PC-9 (cell line): ENCODE data around the gene TOGARAM2. TPM values are rescaled to one million over a fixed set of nuclear protein-coding genes. Genes with fewer than 3 reads are reported as not detected.

Source experiments
- BruUV-seq: library from RNA; stranded (reverse); fragments of 400-500 nt; replicated peaks from 2 replicates; lab custom pipeline; 2021; lab: Mats Ljungman, UMichigan
- CTCF ChIA-PET: fragments of 300-600 bp; sonication (Branson Sonifier 250); formaldehyde crosslinking; loops from one replicate; lab custom pipeline; 2022; ENCODE audit warnings: antibody characterized with exemption; lab: Charles Lee
- POLR2A ChIA-PET: fragments of 300-600 bp; sonication (Branson Sonifier 250); formaldehyde crosslinking; loops from one replicate; lab custom pipeline; 2022; ENCODE audit warnings: antibody characterized with exemption; ENCODE audit not compliant: unreplicated experiment; lab: Charles Lee
- DNase-seq, 2 experiments: peaks; one replicate each; pipeline versions ENCODE4 v3.0.0 to v3.0.0-alpha.2; 2015 to 2022; ENCODE audit warnings: mixed read lengths in 1 of 2
- H2AFZ ChIP-seq: fragments of 200-600 bp; sonication (generic); 2 replicates; pipeline ENCODE4 v1.8.1; 2017; ENCODE audit warnings: antibody characterized with exemption
- H3F3A ChIP-seq: fragments of 200-600 bp; sonication (generic); 2 replicates; pipeline ENCODE4 v1.8.1; 2017; ENCODE audit warnings: antibody characterized with exemption, mild to moderate bottlenecking, low read depth; ENCODE audit not compliant: insufficient read depth
- H3K27ac ChIP-seq: fragments of 200-600 bp; sonication (generic); 2 replicates; pipeline ENCODE4 v1.6.1; 2016; ENCODE audit warnings: mixed run types
- H3K27me3 ChIP-seq: fragments of 200-600 bp; sonication (generic); 2 replicates; pipeline ENCODE4 v1.6.1; 2016; ENCODE audit warnings: low read depth, mixed run types; ENCODE audit not compliant: insufficient read depth
- H3K36me3 ChIP-seq: fragments of 200-600 bp; sonication (generic); 2 replicates; pipeline ENCODE4 v1.6.1; 2016; ENCODE audit warnings: low read depth, mixed run types
- H3K4me1 ChIP-seq: fragments of 200-600 bp; sonication (generic); replicated peaks from 2 replicates; pipeline ENCODE4 v1.6.1; 2016; ENCODE audit warnings: mixed run types; ENCODE audit not compliant: insufficient read depth
- H3K4me2 ChIP-seq: fragments of 200-600 bp; sonication (generic); 2 replicates; pipeline ENCODE4 v1.6.1; 2017; ENCODE audit warnings: mixed run types
- H3K4me3 ChIP-seq: fragments of 200-600 bp; sonication (generic); 2 replicates; pipeline ENCODE4 v1.6.1; 2016; ENCODE audit warnings: mixed run types
- H3K79me2 ChIP-seq: fragments of 200-600 bp; sonication (generic); 2 replicates; pipeline ENCODE4 v1.6.1; 2017; ENCODE audit warnings: low read depth, mixed run types
- H3K9me2 ChIP-seq: fragments of 200-600 bp; sonication (generic); 2 replicates; pipeline ENCODE4 v1.8.1; 2017; ENCODE audit warnings: mild to moderate bottlenecking; ENCODE audit not compliant: insufficient read depth
- H3K9me3 ChIP-seq: fragments of 200-600 bp; sonication (generic); 2 replicates; pipeline ENCODE4 v1.8.1; 2016; ENCODE audit warnings: low read depth; ENCODE audit not compliant: insufficient read depth
- H4K20me1 ChIP-seq: fragments of 200-600 bp; sonication (generic); 2 replicates; pipeline ENCODE4 v1.8.1; 2017; ENCODE audit not compliant: insufficient read depth
- EZH2 ChIP-seq: fragments of 200-600 bp; sonication (generic); IDR thresholded peaks from 2 replicates; pipeline ENCODE4 v1.8.0; 2017; ENCODE audit warnings: antibody characterized with exemption, low read depth
- intact Hi-C: fragments of 100-400 bp; cut with micrococcal nuclease; formaldehyde crosslinking; loops from one replicate; pipeline ENCODE4 v1.10.0; 2022; ENCODE audit not compliant: unreplicated experiment
- total RNA-seq: library from RNA; stranded (reverse); gene quantifications from 2 replicates; pipeline ENCODE4 v1.2.3, GENCODE V29; 2021
- TF ChIP-seq, protein P1 (sequence below): fragments of 200-600 bp; sonication (generic); conservative IDR thresholded peaks from 2 replicates; pipeline ENCODE4 v1.6.1; 2017; ENCODE audit warnings: mixed run types, antibody characterized with exemption, mild to moderate bottlenecking, moderate library complexity

Gene TOGARAM2
- total RNA-seq, 1 experiment from 2014 or later: 0.44 TPM

DNA sequence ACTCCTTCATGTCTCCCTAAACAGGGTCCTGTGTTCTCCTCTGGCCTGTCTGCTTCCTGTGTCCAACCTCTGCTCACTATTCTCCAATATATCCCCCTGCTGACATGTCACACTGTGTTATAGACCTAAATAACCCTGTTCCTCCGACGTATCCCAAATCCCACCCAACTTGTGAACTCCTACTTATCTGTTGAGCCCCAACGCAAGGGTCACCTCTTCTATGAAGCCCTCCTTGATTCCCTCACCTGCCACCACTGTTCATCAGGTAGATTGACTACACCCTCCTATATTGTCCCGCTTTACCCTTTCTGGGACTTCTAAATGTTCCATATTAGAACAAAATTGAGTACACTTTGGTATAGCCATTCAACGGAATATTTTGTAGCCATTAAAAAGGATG is 51.1 kb downstream of the TOGARAM2 start:
- Histone ChIP-seq H3K27me3 (no peaks in the 10 kb centered on the region), H3K36me3 (no peaks in the 10 kb centered on the region), H3K4me3 (no peak overlapping the region), H3F3A (no peaks in the 10 kb centered on the region), H3K79me2 (no peaks in the 10 kb centered on the region), H3K4me2 (no peak overlapping the region), H4K20me1 (no peaks in the 10 kb centered on the region), H3K9me2 (no peaks in the 10 kb centered on the region), H2AFZ (no peak overlapping the region), H3K4me1 (peaks cover 14% of the 10 kb centered on the region), H3K9me3 (no peaks in the 10 kb centered on the region), H3K27ac (no peak overlapping the region)
- TF ChIP-seq, protein P1, sequence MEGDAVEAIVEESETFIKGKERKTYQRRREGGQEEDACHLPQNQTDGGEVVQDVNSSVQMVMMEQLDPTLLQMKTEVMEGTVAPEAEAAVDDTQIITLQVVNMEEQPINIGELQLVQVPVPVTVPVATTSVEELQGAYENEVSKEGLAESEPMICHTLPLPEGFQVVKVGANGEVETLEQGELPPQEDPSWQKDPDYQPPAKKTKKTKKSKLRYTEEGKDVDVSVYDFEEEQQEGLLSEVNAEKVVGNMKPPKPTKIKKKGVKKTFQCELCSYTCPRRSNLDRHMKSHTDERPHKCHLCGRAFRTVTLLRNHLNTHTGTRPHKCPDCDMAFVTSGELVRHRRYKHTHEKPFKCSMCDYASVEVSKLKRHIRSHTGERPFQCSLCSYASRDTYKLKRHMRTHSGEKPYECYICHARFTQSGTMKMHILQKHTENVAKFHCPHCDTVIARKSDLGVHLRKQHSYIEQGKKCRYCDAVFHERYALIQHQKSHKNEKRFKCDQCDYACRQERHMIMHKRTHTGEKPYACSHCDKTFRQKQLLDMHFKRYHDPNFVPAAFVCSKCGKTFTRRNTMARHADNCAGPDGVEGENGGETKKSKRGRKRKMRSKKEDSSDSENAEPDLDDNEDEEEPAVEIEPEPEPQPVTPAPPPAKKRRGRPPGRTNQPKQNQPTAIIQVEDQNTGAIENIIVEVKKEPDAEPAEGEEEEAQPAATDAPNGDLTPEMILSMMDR: no peak
- no peak for TF ChIP-seq EZH2
- BruUV-seq: no TSS peak
- ChIA-PET POLR2A (no interaction called here), CTCF (no interaction called here)
- DNase-seq: no peak
- intact Hi-C loops: no loop called here

DNA sequence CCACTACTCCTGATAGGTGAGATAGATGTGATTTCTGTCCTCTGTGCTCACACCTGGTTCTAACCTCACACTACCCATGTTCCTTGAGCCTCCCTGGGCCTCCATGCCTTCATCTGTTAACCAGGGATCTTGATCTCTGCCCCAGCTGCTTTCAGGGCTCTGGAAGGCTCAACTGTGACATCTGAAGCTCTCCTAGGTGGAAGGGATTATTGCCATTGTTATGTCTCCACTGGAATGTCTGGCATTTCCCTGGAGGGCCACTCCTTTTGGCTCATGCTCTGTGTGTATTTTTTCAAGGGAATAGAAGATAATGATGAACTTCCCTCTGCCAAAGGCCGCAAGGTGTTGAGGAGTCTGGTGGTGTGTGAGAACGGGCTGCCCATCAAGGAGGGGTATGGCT is 52.1 kb downstream of the TOGARAM2 start:
- intact Hi-C loops: loop anchor here (1.0 kb wide), 3 partner anchors 57 to 81 kb away; no protein-coding TSS in a partner anchor
- no peak overlapping the region for H2AFZ ChIP-seq
- H3K4me2 ChIP-seq: peak overlapping the region; percentile 19; the same call in 1 of the 2 replicates
- H3K9me2 ChIP-seq: no peaks in the 10 kb centered on the region
- ChIA-PET CTCF (no interaction called here), POLR2A (interaction anchor here (0.6 kb wide), 1 partner anchor 85 kb away, joined by 11 read pairs; no protein-coding TSS in a partner anchor)
- no peak overlapping the region for H3K4me3 ChIP-seq
- H3K9me3 ChIP-seq: no peaks in the 10 kb centered on the region
- peaks cover 14% of the 10 kb centered on the region for H3K4me1 ChIP-seq
- no peaks in the 10 kb centered on the region for H3F3A ChIP-seq
- BruUV-seq: no TSS peak
- TF ChIP-seq EZH2: no peak
- TF ChIP-seq, protein P1: no peak
- H3K27ac ChIP-seq: no peak overlapping the region
- no peaks in the 10 kb centered on the region for H3K36me3 ChIP-seq
- no peaks in the 10 kb centered on the region for H4K20me1 ChIP-seq
- no peaks in the 10 kb centered on the region for H3K27me3 ChIP-seq
- peak; percentile 63 to 80 for DNase-seq
- H3K79me2 ChIP-seq: no peaks in the 10 kb centered on the region

DNA sequence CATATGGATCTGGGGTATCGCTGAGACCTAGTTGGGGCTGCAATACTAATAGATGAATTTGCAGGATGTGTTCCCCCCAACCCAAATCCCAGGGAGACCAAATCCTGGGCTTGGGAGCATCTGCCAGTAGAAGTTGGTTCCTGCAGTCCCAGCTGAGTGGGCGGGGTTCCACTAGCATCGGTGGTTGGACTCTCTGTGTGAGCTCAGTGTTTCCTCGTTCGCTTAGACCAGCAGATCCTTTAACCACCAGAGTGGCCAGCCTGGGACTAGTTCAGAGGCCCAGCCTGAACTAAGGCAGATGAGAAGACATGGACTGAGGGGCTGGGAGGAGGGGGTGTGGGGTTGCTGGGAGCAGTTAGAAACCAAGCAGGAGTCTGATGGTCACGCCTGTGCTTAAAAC is 52.6 kb downstream of the TOGARAM2 start:
- H3K4me2 ChIP-seq: peak overlapping the region; percentile 19; the same call in 1 of the 2 replicates
- no peak for DNase-seq
- no peaks in the 10 kb centered on the region for H3K36me3 ChIP-seq
- no peaks in the 10 kb centered on the region for H3F3A ChIP-seq
- ChIA-PET CTCF (no interaction called here), POLR2A (interaction anchor here (0.6 kb wide), 1 partner anchor 84 kb away, joined by 11 read pairs; no protein-coding TSS in a partner anchor)
- no peaks in the 10 kb centered on the region for H3K9me3 ChIP-seq
- TF ChIP-seq EZH2: no peak
- TF ChIP-seq, protein P1: no peak
- H3K27me3 ChIP-seq: no peaks in the 10 kb centered on the region
- peaks cover 14% of the 10 kb centered on the region for H3K4me1 ChIP-seq
- no peaks in the 10 kb centered on the region for H3K79me2 ChIP-seq
- no peaks in the 10 kb centered on the region for H3K9me2 ChIP-seq
- H2AFZ ChIP-seq: no peak overlapping the region
- H3K4me3 ChIP-seq: no peak overlapping the region
- intact Hi-C loops: loop anchor here (1.0 kb wide), 3 partner anchors 57 to 81 kb away; no protein-coding TSS in a partner anchor
- H3K27ac ChIP-seq: no peak overlapping the region
- H4K20me1 ChIP-seq: no peaks in the 10 kb centered on the region
- no TSS peak for BruUV-seq
